NT2/D1 (cell line): Measurements from ENCODE around the gene FOXI2.

ENCODE experiments used
- SUZ12 ChIP-seq: IDR thresholded peaks from 2 replicates; pipeline ENCODE4 v1.6.1; 2011; ENCODE audit not compliant: insufficient read length, insufficient read depth; ENCODE audit errors: extremely low read depth
- YY1 ChIP-seq: IDR thresholded peaks from 2 replicates; pipeline ENCODE4 v1.6.1; 2011; ENCODE audit not compliant: insufficient read length, insufficient read depth
- ZNF274 ChIP-seq: IDR thresholded peaks from 2 replicates; pipeline ENCODE4 v1.6.1; 2011; ENCODE audit warnings: mild to moderate bottlenecking, low read depth, low read length

DNA sequence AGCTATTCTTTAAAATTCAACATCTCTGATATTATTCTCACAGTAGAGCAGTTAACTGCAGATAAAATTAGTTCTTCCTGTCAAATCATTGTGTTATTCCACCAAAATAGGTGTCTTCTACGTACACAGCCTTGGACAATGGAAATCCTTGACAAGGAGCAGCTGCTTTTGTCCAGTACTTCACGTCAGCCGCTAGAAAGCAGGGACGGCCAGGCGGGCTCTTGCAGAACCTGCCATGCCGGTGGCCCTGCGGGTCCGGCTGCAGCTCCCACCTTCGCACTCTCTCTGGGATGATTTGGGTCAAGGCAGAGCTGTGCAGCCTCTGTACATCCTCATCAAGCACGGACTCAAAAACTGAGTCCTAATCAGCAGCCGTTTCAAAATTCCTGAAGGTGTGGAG lies 2.2 kb upstream of the FOXI2 start:
- TF ChIP-seq YY1: no peak
- TF ChIP-seq ZNF274: no peak
- TF ChIP-seq SUZ12: no peak
